IPS-20b (cell line): Measurements from ENCODE around the gene OSBPL2.

Experiments
- H3K27ac ChIP-seq: one replicate; pipeline ENCODE4 v1.5.1; 2013; ENCODE audit warnings: low read length
- H3K27me3 ChIP-seq: 2 replicates; pipeline ENCODE4 v1.6.1; 2013; ENCODE audit warnings: mild to moderate bottlenecking, low read length, inconsistent platforms; ENCODE audit not compliant: insufficient read depth
- H3K36me3 ChIP-seq: 2 replicates; pipeline ENCODE4 v1.6.1; 2013; ENCODE audit warnings: low read depth, mild to moderate bottlenecking, inconsistent platforms, low read length, moderate library complexity; ENCODE audit not compliant: insufficient read depth
- H3K4me1 ChIP-seq: 2 replicates; pipeline ENCODE4 v1.6.1; 2013; ENCODE audit warnings: mild to moderate bottlenecking, control low read depth, inconsistent platforms, low read length, moderate library complexity; ENCODE audit not compliant: insufficient read depth
- H3K4me3 ChIP-seq: 2 replicates; pipeline ENCODE4 v1.5.1; 2013; ENCODE audit warnings: mild to moderate bottlenecking, low read length, inconsistent platforms
- H3K9ac ChIP-seq: 2 replicates; pipeline ENCODE4 v1.6.1; 2013; ENCODE audit warnings: low read depth, mild to moderate bottlenecking, inconsistent platforms, low read length, moderate library complexity
- H3K9me3 ChIP-seq: 2 replicates; pipeline ENCODE4 v1.6.1; 2013; ENCODE audit warnings: mild to moderate bottlenecking, low read depth, low read length, inconsistent platforms; ENCODE audit not compliant: insufficient read depth

The OSBPL2 gene

GRCh38 chr20:62237801-62238568 lies at the start of gene OSBPL2:
Gene OSBPL2 (plus strand): TSS chr20:62238521. CDS start chr20:62256185, 17,664 bp downstream.
- H3K4me3 ChIP-seq: peak within 1 kb of the TSS; percentile 85
- H3K4me1 ChIP-seq: peaks cover 3% of the 10 kb centered on the region; the same call in 1 of the 2 replicates
- peak within 1 kb of the TSS; percentile 76 for H3K9ac ChIP-seq
- H3K27ac ChIP-seq: no peak within 1 kb of the TSS
- H3K36me3 ChIP-seq: no peaks in the 10 kb centered on the region
- no peaks in the 10 kb centered on the region for H3K27me3 ChIP-seq
- H3K9me3 ChIP-seq: no peaks in the 10 kb centered on the region

- Histone ChIP-seq H3K27me3 (no peaks in the 10 kb centered on the region), H3K4me3 (no peak overlapping the region), H3K4me1 (no peaks in the 10 kb centered on the region), H3K27ac (no peak overlapping the region), H3K36me3 (peaks cover 8% of the 10 kb centered on the region; the same call in 1 of the 2 replicates), H3K9ac (no peak overlapping the region), H3K9me3 (no peaks in the 10 kb centered on the region)
Measured at GRCh38 chr20:62190639-62191411, 47.5 kb upstream of the OSBPL2 start.

DNA sequence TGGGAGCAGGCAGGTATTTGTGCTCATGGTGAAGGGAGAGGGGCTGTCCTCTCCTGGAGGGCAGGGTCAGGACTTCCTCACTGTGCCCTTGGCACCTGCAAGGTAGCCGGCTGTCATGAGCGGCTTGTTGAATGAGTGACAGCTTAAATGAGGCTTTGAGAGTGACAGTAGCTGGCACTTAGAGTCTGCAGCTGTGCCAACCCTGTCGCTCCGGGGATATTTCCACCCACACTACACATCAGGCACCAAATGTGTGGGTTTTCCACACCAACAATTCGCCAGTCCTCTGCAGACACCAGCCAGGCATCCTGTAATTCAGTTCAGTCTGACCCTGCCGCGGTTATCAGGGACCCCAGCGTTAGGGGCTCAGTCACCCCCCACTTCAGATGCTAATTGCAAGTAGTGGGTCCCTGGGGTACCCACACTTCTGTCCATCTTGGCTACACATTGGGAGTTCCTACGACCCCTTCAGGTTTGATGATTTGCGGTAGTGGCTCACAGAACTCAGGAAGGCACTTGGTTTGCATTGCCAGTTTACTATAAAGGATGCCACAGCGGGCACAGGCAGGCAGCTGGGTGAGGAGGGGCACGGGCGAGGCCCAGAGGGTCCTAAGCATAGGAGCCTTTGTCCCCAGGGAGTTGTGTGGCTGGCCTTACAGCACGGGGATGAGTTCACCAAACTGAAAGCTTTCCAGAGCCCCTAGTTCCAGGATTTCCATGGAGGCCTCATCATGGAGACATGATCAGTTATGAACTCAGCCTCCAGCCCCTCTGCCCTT lies 46.4 kb upstream of the OSBPL2 start:
- H3K27me3 ChIP-seq: no peaks in the 10 kb centered on the region
- no peaks in the 10 kb centered on the region for H3K9me3 ChIP-seq
- H3K27ac ChIP-seq: no peak overlapping the region
- H3K4me1 ChIP-seq: no peaks in the 10 kb centered on the region
- H3K9ac ChIP-seq: no peak overlapping the region
- peaks cover 13% of the 10 kb centered on the region; the same call in 1 of the 2 replicates for H3K36me3 ChIP-seq
- H3K4me3 ChIP-seq: no peak overlapping the region

DNA sequence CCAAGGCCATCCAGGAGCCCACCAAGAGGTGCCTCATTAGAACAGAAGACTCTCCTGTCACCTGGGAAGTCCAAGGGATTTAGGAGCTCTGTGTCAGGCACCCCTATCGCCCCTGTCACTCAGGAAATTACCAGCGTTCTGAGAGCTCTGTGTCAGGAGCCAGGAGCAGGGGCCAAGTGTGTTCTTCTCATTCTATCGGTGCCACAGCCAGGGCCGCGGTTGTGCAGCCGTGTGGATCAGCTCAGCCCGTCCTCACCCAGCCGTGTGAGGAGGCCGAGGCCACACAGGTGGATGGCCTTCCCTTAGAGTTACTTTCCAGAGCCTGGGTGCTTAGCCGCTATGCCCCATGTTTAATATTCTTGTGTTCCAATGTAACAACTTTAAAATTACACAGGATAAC lies 45.7 kb upstream of the OSBPL2 start:
- Histone ChIP-seq H3K9ac (no peak overlapping the region), H3K36me3 (peaks cover 17% of the 10 kb centered on the region; the same call in 1 of the 2 replicates), H3K4me3 (no peak overlapping the region), H3K4me1 (no peaks in the 10 kb centered on the region), H3K27ac (no peak overlapping the region), H3K9me3 (no peaks in the 10 kb centered on the region), H3K27me3 (no peaks in the 10 kb centered on the region)

- H3K9me3 ChIP-seq: no peaks in the 10 kb centered on the region
- peaks cover 24% of the 10 kb centered on the region for H3K36me3 ChIP-seq
- no peak overlapping the region for H3K27ac ChIP-seq
- H3K4me3 ChIP-seq: no peak overlapping the region
- H3K4me1 ChIP-seq: no peaks in the 10 kb centered on the region
- no peaks in the 10 kb centered on the region for H3K27me3 ChIP-seq
- H3K9ac ChIP-seq: no peak overlapping the region
Measured at GRCh38 chr20:62193079-62194025, 45.0 kb upstream of the OSBPL2 start.

DNA sequence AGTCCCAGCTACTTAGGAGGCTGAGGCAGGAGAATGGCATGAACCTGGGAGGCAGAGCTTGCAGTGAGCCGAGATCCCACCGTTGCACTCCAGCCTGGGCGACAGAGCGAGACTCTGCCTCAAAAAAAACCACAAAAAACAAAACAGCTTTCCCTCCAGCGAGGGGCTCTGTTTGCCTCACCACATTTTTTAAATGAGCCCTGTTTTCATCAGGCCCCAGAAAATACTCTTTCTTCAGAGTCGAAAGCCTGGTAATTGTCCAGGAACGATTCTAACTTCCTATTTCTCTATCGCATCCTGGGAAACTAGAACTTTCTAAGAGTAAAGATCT lies 43.3 kb upstream of the OSBPL2 start:
- peaks cover 29% of the 10 kb centered on the region for H3K36me3 ChIP-seq
- no peak overlapping the region for H3K27ac ChIP-seq
- no peaks in the 10 kb centered on the region for H3K9me3 ChIP-seq
- H3K4me3 ChIP-seq: no peak overlapping the region
- H3K9ac ChIP-seq: no peak overlapping the region
- H3K4me1 ChIP-seq: no peaks in the 10 kb centered on the region
- H3K27me3 ChIP-seq: no peaks in the 10 kb centered on the region

- no peaks in the 10 kb centered on the region for H3K4me1 ChIP-seq
- H3K27me3 ChIP-seq: no peaks in the 10 kb centered on the region
- H3K9ac ChIP-seq: no peak overlapping the region
- H3K4me3 ChIP-seq: no peak overlapping the region
- peaks cover 35% of the 10 kb centered on the region for H3K36me3 ChIP-seq
- H3K9me3 ChIP-seq: no peaks in the 10 kb centered on the region
- no peak overlapping the region for H3K27ac ChIP-seq
Measured at GRCh38 chr20:62195736-62196135, 42.6 kb upstream of the OSBPL2 start.

DNA sequence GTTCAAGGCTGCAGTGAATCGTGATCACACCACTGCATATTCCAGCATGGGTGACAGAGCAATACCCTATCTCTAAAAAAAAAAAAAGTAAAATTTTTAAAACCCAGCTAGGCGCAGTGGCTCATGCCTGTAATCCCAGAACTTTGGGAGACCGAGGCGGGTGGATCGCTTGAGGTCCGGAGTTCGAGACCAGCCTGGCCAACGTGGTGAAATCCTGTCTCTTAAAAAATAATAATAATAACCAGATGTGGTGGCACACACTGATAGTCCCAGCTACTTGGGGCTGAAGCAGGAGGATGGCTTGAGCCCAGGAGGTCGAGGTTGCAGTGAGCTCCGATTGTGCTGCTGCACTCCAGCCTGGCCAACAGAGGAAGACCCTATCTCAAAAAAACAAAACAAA lies 42.0 kb upstream of the OSBPL2 start:
- Histone ChIP-seq H3K27me3 (no peaks in the 10 kb centered on the region), H3K27ac (no peak overlapping the region), H3K9ac (no peak overlapping the region), H3K4me1 (no peaks in the 10 kb centered on the region), H3K4me3 (no peak overlapping the region), H3K9me3 (no peaks in the 10 kb centered on the region), H3K36me3 (peaks cover 40% of the 10 kb centered on the region)

- Histone ChIP-seq H3K9ac (no peak overlapping the region), H3K27ac (no peak overlapping the region), H3K4me1 (no peaks in the 10 kb centered on the region), H3K36me3 (peaks cover 48% of the 10 kb centered on the region), H3K4me3 (no peak overlapping the region), H3K27me3 (no peaks in the 10 kb centered on the region), H3K9me3 (no peaks in the 10 kb centered on the region)
Measured at GRCh38 chr20:62197311-62197710, 41.0 kb upstream of the OSBPL2 start.

DNA sequence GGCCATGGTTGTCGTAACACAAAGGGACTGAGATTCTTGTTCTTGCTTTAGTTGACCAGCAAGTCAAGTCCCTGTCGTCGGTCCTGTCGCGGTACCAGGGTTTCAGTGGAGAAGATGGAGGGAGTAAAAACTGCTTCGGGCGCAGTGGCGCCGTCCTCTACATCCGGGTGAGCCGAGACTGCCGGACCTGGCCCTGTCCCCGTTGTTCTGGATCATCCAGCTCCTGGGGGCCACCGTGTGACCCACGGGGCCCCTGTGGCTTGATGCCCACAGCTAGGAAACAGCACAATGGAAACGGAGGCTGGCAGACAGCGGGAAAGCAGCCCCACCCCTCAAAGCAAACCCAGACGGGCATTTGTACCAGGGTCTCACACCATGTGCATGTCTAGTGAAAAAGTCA lies 40.5 kb upstream of the OSBPL2 start:
- Histone ChIP-seq H3K9ac (no peak overlapping the region), H3K4me1 (no peaks in the 10 kb centered on the region), H3K27ac (no peak overlapping the region), H3K9me3 (no peaks in the 10 kb centered on the region), H3K36me3 (peaks cover 49% of the 10 kb centered on the region), H3K27me3 (no peaks in the 10 kb centered on the region), H3K4me3 (no peak overlapping the region)

DNA sequence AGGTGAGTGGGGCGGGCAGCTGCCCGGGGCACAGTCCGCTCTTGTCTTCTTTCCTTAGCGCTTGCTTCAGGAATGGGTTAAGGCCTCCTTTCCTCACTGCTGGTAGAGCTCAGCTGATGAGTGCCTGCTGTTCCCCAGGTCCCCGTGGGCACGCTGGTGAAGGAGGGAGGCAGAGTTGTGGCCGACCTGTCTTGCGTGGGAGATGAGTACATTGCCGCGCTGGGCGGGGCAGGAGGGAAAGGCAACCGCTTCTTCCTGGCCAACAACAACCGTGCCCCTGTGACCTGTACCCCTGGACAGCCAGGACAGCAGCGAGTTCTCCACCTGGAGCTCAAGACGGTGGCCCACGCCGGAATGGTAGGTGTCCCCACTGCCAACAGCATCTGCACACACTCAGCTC lies 39.8 kb upstream of the OSBPL2 start:
- Histone ChIP-seq H3K27me3 (no peaks in the 10 kb centered on the region), H3K36me3 (peaks cover 56% of the 10 kb centered on the region), H3K9ac (no peak overlapping the region), H3K4me1 (no peaks in the 10 kb centered on the region), H3K27ac (no peak overlapping the region), H3K4me3 (no peak overlapping the region), H3K9me3 (no peaks in the 10 kb centered on the region)
